Activated CD4-positive, alpha-beta T cell treated with anti-CD3 and anti-CD28 coated beads for 36 hours (primary cell): ENCODE data around the gene PUS7L. TPM values are rescaled to one million over a fixed set of nuclear protein-coding genes. Genes with fewer than 3 reads are reported as not detected.

ENCODE experiments used
- ATAC-seq: fragments of 200-7000 bp; cut with Tn5 transposase; one replicate; pipeline ENCODE4 v1.10.0; 2021; ENCODE audit warnings: mild to moderate bottlenecking, moderate library complexity
- CTCF ChIA-PET: fragments of 350-600 bp; sonication (Branson Sonifier 250); formaldehyde crosslinking; loops from one replicate; lab custom pipeline; 2021; ENCODE audit warnings: antibody characterized with exemption; lab: Charles Lee
- POLR2A ChIA-PET: fragments of 350-600 bp; sonication (Branson Sonifier 250); formaldehyde crosslinking; loops from one replicate; lab custom pipeline; 2021; ENCODE audit warnings: antibody characterized with exemption, inconsistent platforms; lab: Charles Lee
- DNase-seq: peaks from one replicate; pipeline ENCODE4 v3.0.0-alpha.2; 2020
- H3K27ac Mint-ChIP-seq: one replicate; pipeline ENCODE4 v1.8.0; 2021; ENCODE audit warnings: mixed read lengths
- H3K27me3 Mint-ChIP-seq: one replicate; pipeline ENCODE4 v1.8.0; 2021; ENCODE audit warnings: mixed read lengths
- H3K36me3 Mint-ChIP-seq: one replicate; pipeline ENCODE4 v1.8.0; 2021; ENCODE audit warnings: low read depth, mixed read lengths
- H3K4me1 Mint-ChIP-seq: one replicate; pipeline ENCODE4 v1.8.0; 2021; ENCODE audit warnings: mixed read lengths
- H3K4me3 Mint-ChIP-seq: one replicate; pipeline ENCODE4 v1.8.0; 2021; ENCODE audit warnings: mild to moderate bottlenecking, moderate library complexity, mixed read lengths
- H3K9me3 Mint-ChIP-seq: one replicate; pipeline ENCODE4 v1.8.0; 2021; ENCODE audit warnings: low read depth, mixed read lengths
- intact Hi-C, 2 experiments: fragments of 100-400 bp; cut with DNase I in 1 of 2; cut with micrococcal nuclease in 1 of 2; formaldehyde crosslinking; loops; one replicate each; pipeline versions ENCODE4 v1.14.2 to v1.15.1; 2022 to 2024; cut with DNase I, micrococcal nuclease
- total RNA-seq, 2 experiments: library from RNA; stranded (reverse); gene quantifications; one replicate each; pipeline ENCODE4 v1.2.3, GENCODE V29; 2021

Gene PUS7L
- total RNA-seq, 2 experiments from 2014 or later = 13.2 to 20.2 TPM

- CTCF ChIA-PET = no interaction called here
- H3K36me3 Mint-ChIP-seq = peaks cover 47% of the 10 kb centered on the region
These were observed 7.8 kb downstream of the PUS7L start for GRCh38 chr12:43750814-43751213.

GRCh38 chr12:43749016-43749415 is 9.6 kb downstream of the PUS7L start:
- intact Hi-C loops = no loop called here
- peaks cover 14% of the 10 kb centered on the region for H3K4me1 Mint-ChIP-seq
- no peak for ATAC-seq
- H3K36me3 Mint-ChIP-seq = peaks cover 43% of the 10 kb centered on the region
- H3K4me3 Mint-ChIP-seq = no peak overlapping the region
- DNase-seq = no peak
- ChIA-PET CTCF (no interaction called here), POLR2A (interaction anchor here (0.6 kb wide), 1 partner anchor 84 kb away, joined by 4 read pairs; no protein-coding TSS in a partner anchor)
- H3K9me3 Mint-ChIP-seq = no peaks in the 10 kb centered on the region
- no peak overlapping the region for H3K27ac Mint-ChIP-seq
- H3K27me3 Mint-ChIP-seq = no peaks in the 10 kb centered on the region

More at GRCh38 chr12:43750814-43751213, 7.8 kb downstream of the PUS7L start:
- ATAC-seq (no peak), DNase-seq (no peak)
- POLR2A ChIA-PET = no interaction called here
- H3K27me3 Mint-ChIP-seq = no peaks in the 10 kb centered on the region
- peaks cover 25% of the 10 kb centered on the region for H3K4me1 Mint-ChIP-seq
- no peak overlapping the region for H3K27ac Mint-ChIP-seq
- intact Hi-C loops = loop anchor here in 1 of 2 experiments (10.0 kb wide), 1 partner anchor 1266 kb away; no protein-coding TSS in a partner anchor
- no peak overlapping the region for H3K4me3 Mint-ChIP-seq
- no peaks in the 10 kb centered on the region for H3K9me3 Mint-ChIP-seq

DNA sequence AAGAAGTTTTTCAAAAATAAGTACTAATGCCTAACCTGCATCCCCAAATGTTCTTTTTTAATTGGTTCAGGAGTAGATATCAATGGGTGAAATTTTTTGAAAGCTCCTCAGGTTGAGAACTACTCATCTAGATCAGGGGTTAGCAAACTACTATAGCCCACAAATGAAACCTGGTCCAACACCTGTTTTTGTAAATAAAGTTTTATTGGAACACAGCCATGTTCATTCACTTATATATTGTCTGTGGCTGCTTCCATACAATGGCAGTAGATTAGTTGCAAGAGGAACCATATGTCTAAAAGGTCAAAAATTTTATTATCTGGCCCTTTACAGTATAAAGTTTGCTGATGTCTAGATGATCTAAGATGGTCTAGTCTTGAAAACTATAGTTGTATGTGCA is 13.8 kb downstream of the PUS7L start:
- ChIA-PET CTCF (no interaction called here), POLR2A (no interaction called here)
- ATAC-seq = no peak
- H3K4me1 Mint-ChIP-seq = peaks cover 2% of the 10 kb centered on the region
- no peak overlapping the region for H3K4me3 Mint-ChIP-seq
- H3K36me3 Mint-ChIP-seq = peaks cover 29% of the 10 kb centered on the region
- DNase-seq = no peak
- intact Hi-C loops = no loop called here
- H3K9me3 Mint-ChIP-seq = no peaks in the 10 kb centered on the region
- no peaks in the 10 kb centered on the region for H3K27me3 Mint-ChIP-seq
- no peak overlapping the region for H3K27ac Mint-ChIP-seq

GRCh38 chr12:43742106-43742505 is 16.5 kb downstream of the PUS7L start:
- Mint-ChIP-seq H3K36me3 (peaks cover 31% of the 10 kb centered on the region), H3K27ac (no peak overlapping the region), H3K4me3 (no peak overlapping the region), H3K9me3 (no peaks in the 10 kb centered on the region), H3K27me3 (no peaks in the 10 kb centered on the region), H3K4me1 (peaks cover 2% of the 10 kb centered on the region)
- ATAC-seq (no peak), DNase-seq (no peak)
- ChIA-PET CTCF (interaction anchor here (0.6 kb wide), 1 partner anchor 14 kb away, joined by 3 read pairs; no protein-coding TSS in a partner anchor), POLR2A (no interaction called here)
- intact Hi-C loops = no loop called here

DNA sequence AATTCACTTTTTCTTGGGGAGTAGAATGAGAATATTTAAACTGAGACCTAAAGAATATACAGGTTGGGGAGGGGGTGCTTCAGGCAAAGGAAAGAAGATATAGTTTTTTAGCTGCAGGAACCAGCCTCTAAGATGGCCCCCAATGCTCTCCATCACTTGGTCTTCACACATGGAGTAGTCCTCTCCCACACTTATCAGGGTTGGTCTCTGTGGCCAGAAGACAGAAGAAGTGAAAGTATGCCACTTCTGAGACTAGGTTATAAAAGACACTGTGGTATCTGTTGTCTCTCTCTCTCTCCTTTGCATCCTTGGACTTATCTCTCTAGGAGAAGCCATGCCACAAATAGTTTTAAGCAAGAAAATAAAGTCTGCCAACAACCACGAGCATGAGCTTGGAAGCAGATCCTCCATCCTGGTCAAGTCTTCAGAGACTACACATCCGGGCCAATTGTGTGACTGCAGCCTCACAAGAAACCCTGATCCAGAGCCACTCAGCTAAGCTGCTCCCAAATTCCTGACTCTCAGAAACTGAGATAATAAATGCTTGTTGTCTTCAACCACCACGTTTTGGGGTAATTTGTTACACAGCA is 18.0 kb downstream of the PUS7L start:
- CTCF ChIA-PET = interaction anchor here (0.6 to 0.7 kb wide), 2 partner anchors 18 to 39 kb away, joined by 3 read pairs; no protein-coding TSS in a partner anchor
- no peak for DNase-seq
- no peak overlapping the region for H3K27ac Mint-ChIP-seq
- ATAC-seq = no peak
- POLR2A ChIA-PET = no interaction called here
- intact Hi-C loops = no loop called here
- peaks cover 35% of the 10 kb centered on the region for H3K36me3 Mint-ChIP-seq
- no peaks in the 10 kb centered on the region for H3K27me3 Mint-ChIP-seq
- H3K4me3 Mint-ChIP-seq = no peak overlapping the region
- no peaks in the 10 kb centered on the region for H3K9me3 Mint-ChIP-seq
- H3K4me1 Mint-ChIP-seq = peaks cover 2% of the 10 kb centered on the region

GRCh38 chr12:43737646-43738045 is 20.9 kb downstream of the PUS7L start:
- no peak overlapping the region for H3K27ac Mint-ChIP-seq
- H3K36me3 Mint-ChIP-seq = peaks cover 18% of the 10 kb centered on the region
- no peaks in the 10 kb centered on the region for H3K27me3 Mint-ChIP-seq
- ATAC-seq = no peak
- POLR2A ChIA-PET = no interaction called here
- H3K4me3 Mint-ChIP-seq = no peak overlapping the region
- intact Hi-C loops = no loop called here
- CTCF ChIA-PET = interaction anchor here (1.2 kb wide), 1 partner anchor 23 kb away, joined by 4 read pairs; no protein-coding TSS in a partner anchor
- H3K9me3 Mint-ChIP-seq = no peaks in the 10 kb centered on the region
- H3K4me1 Mint-ChIP-seq = no peaks in the 10 kb centered on the region
- DNase-seq = no peak

- no peak for ATAC-seq
- H3K36me3 Mint-ChIP-seq = peaks cover 16% of the 10 kb centered on the region
- CTCF ChIA-PET = interaction anchor here (0.9 to 1.2 kb wide), 2 partner anchors 20 to 22 kb away, joined by 4 to 5 read pairs; no protein-coding TSS in a partner anchor
- no peak for DNase-seq
- POLR2A ChIA-PET = no interaction called here
- no peak overlapping the region for H3K4me3 Mint-ChIP-seq
- intact Hi-C loops = no loop called here
- no peaks in the 10 kb centered on the region for H3K27me3 Mint-ChIP-seq
- no peaks in the 10 kb centered on the region for H3K4me1 Mint-ChIP-seq
- no peaks in the 10 kb centered on the region for H3K9me3 Mint-ChIP-seq
- H3K27ac Mint-ChIP-seq = no peak overlapping the region
These were observed 21.6 kb downstream of the PUS7L start for GRCh38 chr12:43736927-43737440.

- no peak for ATAC-seq
- CTCF ChIA-PET = interaction anchor here (1.0 kb wide), 1 partner anchor 288 kb away, joined by 3 read pairs; no protein-coding TSS in a partner anchor
- Mint-ChIP-seq H3K4me1 (peaks cover 14% of the 10 kb centered on the region), H3K27ac (no peak overlapping the region), H3K36me3 (peaks cover 25% of the 10 kb centered on the region), H3K9me3 (no peaks in the 10 kb centered on the region), H3K27me3 (no peaks in the 10 kb centered on the region), H3K4me3 (no peak overlapping the region)
- DNase-seq = no peak
- POLR2A ChIA-PET = no interaction called here
- intact Hi-C loops = no loop called here
These were observed 24.9 kb downstream of the PUS7L start for GRCh38 chr12:43733687-43734086.

DNA sequence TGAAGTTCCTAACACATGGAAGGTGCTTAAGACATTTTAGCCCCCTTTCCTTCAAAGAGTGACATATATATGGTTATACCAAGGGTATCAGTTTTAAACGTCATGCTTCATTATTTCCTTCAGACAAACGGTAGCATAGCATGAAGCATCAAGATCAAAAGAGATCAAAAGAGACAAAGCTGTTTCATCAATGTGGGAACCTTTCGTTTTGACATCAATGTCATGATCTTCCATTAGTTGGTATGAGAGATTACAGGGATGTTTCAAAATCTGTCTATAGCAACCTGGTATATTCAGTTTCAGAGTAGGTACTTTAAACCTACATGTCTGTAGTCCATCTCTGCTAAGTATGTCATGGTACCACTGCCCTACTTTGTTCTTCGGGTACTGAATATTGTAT is 28.3 kb downstream of the PUS7L start:
- ATAC-seq = peak; percentile 93

DNA sequence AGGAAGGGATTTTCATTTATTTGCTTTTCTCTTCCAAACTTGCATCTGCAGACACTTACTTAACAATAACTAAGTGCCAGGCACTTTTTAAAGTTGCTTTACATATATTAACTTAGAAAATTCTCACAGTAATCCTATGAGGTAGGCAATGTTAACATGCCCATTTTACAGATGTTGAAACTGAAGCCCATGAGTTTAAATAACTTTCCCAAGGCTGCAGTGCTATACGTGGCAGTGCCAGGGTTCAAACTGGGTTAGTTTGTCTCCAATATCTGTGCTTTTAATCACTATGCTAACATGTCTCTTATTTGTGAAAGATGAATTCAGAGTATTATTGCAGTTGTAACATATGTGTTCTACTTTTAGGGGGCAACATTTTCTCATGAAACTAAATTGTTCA is 29.9 kb downstream of the PUS7L start:
- DNase-seq (no peak), ATAC-seq (no peak)
- intact Hi-C loops = loop anchor here (2.0 kb wide), 2 partner anchors 228 to 284 kb away; no protein-coding TSS in a partner anchor
- CTCF ChIA-PET = interaction anchor here (1.0 kb wide), 1 partner anchor 26 kb away, joined by 3 read pairs; no protein-coding TSS in a partner anchor
- H3K4me3 Mint-ChIP-seq = no peak overlapping the region
- H3K27me3 Mint-ChIP-seq = no peaks in the 10 kb centered on the region
- peaks cover 14% of the 10 kb centered on the region for H3K4me1 Mint-ChIP-seq
- peaks cover 27% of the 10 kb centered on the region for H3K36me3 Mint-ChIP-seq
- no peak overlapping the region for H3K27ac Mint-ChIP-seq
- POLR2A ChIA-PET = interaction anchor here (0.5 kb wide), 1 partner anchor 26 kb away, joined by 3 read pairs; no protein-coding TSS in a partner anchor
- H3K9me3 Mint-ChIP-seq = no peaks in the 10 kb centered on the region

More for the DNA sequence above, 28.3 kb downstream of the PUS7L start:
- intact Hi-C loops = loop anchor here in 1 of 2 experiments (1.0 kb wide), 1 partner anchor 28 kb away; the partner anchor contains the start of genes IRAK4 and PUS7L
- H3K27ac Mint-ChIP-seq = peak overlapping the region; percentile 25
- H3K4me3 Mint-ChIP-seq = no peak overlapping the region
- H3K27me3 Mint-ChIP-seq = no peaks in the 10 kb centered on the region
- peaks cover 29% of the 10 kb centered on the region for H3K36me3 Mint-ChIP-seq
- H3K9me3 Mint-ChIP-seq = no peaks in the 10 kb centered on the region
- peaks cover 14% of the 10 kb centered on the region for H3K4me1 Mint-ChIP-seq
- POLR2A ChIA-PET = no interaction called here
- CTCF ChIA-PET = interaction anchor here (0.6 to 1.4 kb wide), 3 partner anchors 15 to 1975 kb away, joined by 3 read pairs; no protein-coding TSS in a partner anchor
- DNase-seq = no peak

- peaks cover 27% of the 10 kb centered on the region for H3K36me3 Mint-ChIP-seq
These were observed 30.5 kb downstream of the PUS7L start for GRCh38 chr12:43728117-43728516.

More at GRCh38 chr12:43728117-43728516, 30.5 kb downstream of the PUS7L start:
- CTCF ChIA-PET = interaction anchor here (0.7 kb wide), 2 partner anchors 11 to 14 kb away, joined by 3 to 4 read pairs; no protein-coding TSS in a partner anchor
- ATAC-seq (no peak), DNase-seq (no peak)
- H3K27me3 Mint-ChIP-seq = no peaks in the 10 kb centered on the region
- peaks cover 14% of the 10 kb centered on the region for H3K4me1 Mint-ChIP-seq
- no peak overlapping the region for H3K4me3 Mint-ChIP-seq
- intact Hi-C loops = loop anchor here (2.0 kb wide), 2 partner anchors 227 to 283 kb away; no protein-coding TSS in a partner anchor
- H3K9me3 Mint-ChIP-seq = no peaks in the 10 kb centered on the region
- POLR2A ChIA-PET = interaction anchor here (0.5 kb wide), 1 partner anchor 27 kb away, joined by 3 read pairs; no protein-coding TSS in a partner anchor
- no peak overlapping the region for H3K27ac Mint-ChIP-seq
